Panc1 (cell line): ENCODE data around the gene MN1. TPM values are rescaled to one million over a fixed set of nuclear protein-coding genes. Genes with fewer than 3 reads are reported as not detected.

ENCODE experiments used
- ATAC-seq: fragments of 200-7000 bp; cut with Tn5 transposase; 2 replicates; pipeline ENCODE4 v1.9.1; 2020; ENCODE audit warnings: mild to moderate bottlenecking, moderate library complexity
- BruUV-seq: library from RNA; stranded (reverse); fragments of 400-500 nt; replicated peaks from 2 replicates; lab custom pipeline; 2021; lab: Mats Ljungman, UMichigan
- CTCF ChIA-PET: fragments of 300-600 bp; sonication (Branson Sonifier 250); formaldehyde crosslinking; loops from one replicate; lab custom pipeline; 2022; ENCODE audit warnings: antibody characterized with exemption; lab: Charles Lee
- POLR2A ChIA-PET: fragments of 300-600 bp; sonication (Branson Sonifier 250); formaldehyde crosslinking; loops from one replicate; lab custom pipeline; 2022; ENCODE audit warnings: antibody characterized with exemption; lab: Charles Lee
- DNase-seq: peaks from one replicate; pipeline ENCODE4 v3.0.0-alpha.2; 2010; ENCODE audit warnings: low read depth, low spot score
- H3K27ac ChIP-seq: 2 replicates; pipeline ENCODE4 v1.5.1; 2011; ENCODE audit warnings: mild to moderate bottlenecking, low read length, inconsistent platforms
- H3K27me3 ChIP-seq: fragments of 200-500 bp; sonication (Bioruptor generic); 2 replicates; pipeline ENCODE4 v1.6.0; 2014; ENCODE audit warnings: low read length, inconsistent platforms; ENCODE audit not compliant: control insufficient read depth, insufficient read depth
- H3K36me3 ChIP-seq: fragments of 200-500 bp; sonication (Bioruptor generic); 2 replicates; pipeline ENCODE4 v1.5.1; 2014; ENCODE audit warnings: inconsistent platforms, mild to moderate bottlenecking, low read length, moderate library complexity; ENCODE audit not compliant: control insufficient read depth, insufficient read depth
- H3K4me1 ChIP-seq: 2 replicates; pipeline ENCODE4 v1.5.1; 2011; ENCODE audit warnings: inconsistent platforms, mild to moderate bottlenecking, low read length, moderate library complexity; ENCODE audit not compliant: control insufficient read depth, insufficient read depth
- H3K4me3 ChIP-seq, 2 experiments: 2 replicates each; pipeline ENCODE4 v1.5.1; 2011 to 2012; ENCODE audit warnings: low read depth in 2 of 2, low read length in 2 of 2, mild to moderate bottlenecking in 2 of 2, inconsistent platforms in 1 of 2, moderate library complexity in 1 of 2
- H3K9me3 ChIP-seq: fragments of 200-500 bp; sonication (Bioruptor generic); 2 replicates; pipeline ENCODE4 v1.5.1; 2014; ENCODE audit warnings: low read depth, mild to moderate bottlenecking, inconsistent platforms, low read length, moderate library complexity; ENCODE audit not compliant: control insufficient read depth, insufficient read depth
- CTCF ChIP-seq: fragments of 450-650 bp; IDR thresholded peaks from 2 replicates; pipeline ENCODE4 v1.5.1; 2017; ENCODE audit warnings: mild to moderate bottlenecking
- POLR2AphosphoS5 ChIP-seq: IDR thresholded peaks from 2 replicates; pipeline ENCODE4 v1.6.1; 2012; ENCODE audit warnings: mild to moderate bottlenecking, low read depth, low read length, moderate library complexity
- REST ChIP-seq, 2 experiments: IDR thresholded peaks; 2 replicates each; pipeline ENCODE4 v1.6.1; 2011 to 2012; ENCODE audit warnings: low read depth in 2 of 2, control low read depth in 1 of 2, low read length in 1 of 2, mild to moderate bottlenecking in 1 of 2, moderate library complexity in 1 of 2; ENCODE audit not compliant: insufficient read depth in 1 of 2
- SIN3A ChIP-seq: IDR thresholded peaks from 2 replicates; pipeline ENCODE4 v1.6.1; 2012; ENCODE audit warnings: low read depth, mild to moderate bottlenecking, low read length, moderate library complexity, borderline replicate concordance; ENCODE audit not compliant: insufficient read depth
- TCF7L2 ChIP-seq: IDR thresholded peaks from 2 replicates; pipeline ENCODE4 v1.6.1; 2011; ENCODE audit warnings: mild to moderate bottlenecking, low read depth, low read length, inconsistent platforms
- in situ Hi-C: cut with HindIII; loops from 2 replicates; pipeline ENCODE4 v1.10.0; 2016; ENCODE audit warnings: low sequenced_read_pairs, low pct_unique_long_range_greater_than_20kb
- intact Hi-C: fragments of 100-400 bp; cut with micrococcal nuclease; formaldehyde crosslinking; loops from one replicate; pipeline ENCODE4 v1.10.0; 2022; ENCODE audit not compliant: unreplicated experiment
- total RNA-seq: library from RNA; stranded (reverse); gene quantifications from one replicate; pipeline ENCODE4 v1.2.1, GENCODE V29; 2021; ENCODE audit not compliant: unreplicated experiment

The MN1 gene
- total RNA-seq, 1 experiment from 2014 or later: 0.51 TPM

- in situ Hi-C loops: no loop called here
- Histone ChIP-seq H3K27ac (no peak overlapping the region), H3K9me3 (no peaks in the 10 kb centered on the region), H3K36me3 (no peaks in the 10 kb centered on the region), H3K4me1 (no peaks in the 10 kb centered on the region), H3K27me3 (no peaks in the 10 kb centered on the region), H3K4me3 (no peak overlapping the region)
- no TSS peak for BruUV-seq
- DNase-seq: no peak
- intact Hi-C loops: no loop called here
- TF ChIP-seq TCF7L2 (no peak), POLR2AphosphoS5 (no peak), SIN3A (no peak), REST (IDR thresholded peaks at IDR 0.05; ENCODE audit: insufficient read depth in 1 of 2, low read depth in 2 of 2, low read length in 1 of 2) (no peak), CTCF (no peak)
- ChIA-PET POLR2A (no interaction called here), CTCF (no interaction called here)
- ATAC-seq: no peak
These were observed 27.4 kb downstream of the MN1 start for GRCh38 chr22:27774200-27774599.

- no peak for DNase-seq
- H3K4me1 ChIP-seq: no peaks in the 10 kb centered on the region
- no peaks in the 10 kb centered on the region for H3K36me3 ChIP-seq
- ATAC-seq: no peak
- ChIA-PET CTCF (no interaction called here), POLR2A (no interaction called here)
- TF ChIP-seq CTCF (no peak), REST (IDR thresholded peaks at IDR 0.05; ENCODE audit: insufficient read depth in 1 of 2, low read depth in 2 of 2, low read length in 1 of 2) (no peak), SIN3A (no peak), POLR2AphosphoS5 (no peak), TCF7L2 (no peak)
- no peaks in the 10 kb centered on the region for H3K27me3 ChIP-seq
- in situ Hi-C loops (no loop called here), intact Hi-C loops (no loop called here)
- H3K27ac ChIP-seq: no peak overlapping the region
- H3K9me3 ChIP-seq: no peaks in the 10 kb centered on the region
- BruUV-seq: no TSS peak
- no peak overlapping the region for H3K4me3 ChIP-seq
These were observed 28.5 kb downstream of the MN1 start for GRCh38 chr22:27772984-27773498.
